Astrocyte of the spinal cord (primary cell): ENCODE data around the gene SEMA6A.

Experiments
- DNase-seq: peaks from one replicate; pipeline ENCODE4 v3.0.0; 2011; ENCODE audit warnings: low read depth, low spot score
- H3K4me3 ChIP-seq: 2 replicates; pipeline ENCODE4 v1.5.1; 2011; ENCODE audit warnings: low read depth, mild to moderate bottlenecking, low read length, moderate library complexity
- CTCF ChIP-seq: IDR thresholded peaks from 2 replicates; pipeline ENCODE4 v1.5.1; 2012; ENCODE audit warnings: low read depth, mild to moderate bottlenecking, low read length, inconsistent platforms
- in situ Hi-C: cut with HindIII; loops from 2 replicates; pipeline ENCODE4 v1.10.0; 2017; ENCODE audit warnings: low sequenced_read_pairs

SEMA6A gene

GRCh38 chr5:116442931-116443551, 131.6 kb downstream of the SEMA6A start:
- in situ Hi-C loops = no loop called here
- no peak for TF ChIP-seq CTCF
- DNase-seq = no peak
- no peak overlapping the region for H3K4me3 ChIP-seq

- H3K4me3 ChIP-seq = no peak overlapping the region
- TF ChIP-seq CTCF = no peak
- in situ Hi-C loops = no loop called here
- DNase-seq = peak; percentile 66
Measured at GRCh38 chr5:116442095-116442534, 132.5 kb downstream of the SEMA6A start.

GRCh38 chr5:116441223-116441622, 133.4 kb downstream of the SEMA6A start:
- TF ChIP-seq CTCF = no peak
- DNase-seq = no peak
- H3K4me3 ChIP-seq = no peak overlapping the region
- in situ Hi-C loops = no loop called here

- in situ Hi-C loops = no loop called here
Measured at GRCh38 chr5:116440457-116441001, 134.1 kb downstream of the SEMA6A start.

GRCh38 chr5:116439905-116440304, 134.7 kb downstream of the SEMA6A start:
- in situ Hi-C loops = no loop called here
- no peak overlapping the region for H3K4me3 ChIP-seq
- TF ChIP-seq CTCF = no peak
- DNase-seq = no peak

More at GRCh38 chr5:116440457-116441001, 134.1 kb downstream of the SEMA6A start:
- no peak for DNase-seq
- no peak overlapping the region for H3K4me3 ChIP-seq
- TF ChIP-seq CTCF = no peak

GRCh38 chr5:116438979-116439554, 135.6 kb downstream of the SEMA6A start:
- no peak overlapping the region for H3K4me3 ChIP-seq
- in situ Hi-C loops = no loop called here
- no peak for TF ChIP-seq CTCF
- DNase-seq = no peak
